Gastrocnemius medialis (tissue), 4 donors: ENCODE results near the gene MYO9B.

Experiments used
- CTCF ChIP-seq, 5 experiments: fragments of 450-650 bp in 3 of 5; fragments of 200-600 bp in 2 of 5; sonication (generic) in 2 of 5; IDR thresholded peaks in 4 of 5; conservative IDR thresholded peaks in 1 of 5; 1 replicate in 4 of 5; 2 replicates in 1 of 5; pipeline ENCODE4 v1.5.1; 2016 to 2019; ENCODE audit warnings: antibody characterized with exemption in 5 of 5, mild to moderate bottlenecking in 3 of 5, moderate library complexity in 3 of 5
- POLR2A ChIP-seq, 2 donors: fragments of 450-650 bp; IDR thresholded peaks; one replicate each; pipeline ENCODE4 v1.6.1; 2017; ENCODE audit warnings: antibody characterized with exemption in 2 of 2, mild to moderate bottlenecking in 2 of 2, moderate library complexity in 2 of 2

- TF ChIP-seq CTCF (IDR thresholded peaks at IDR 0.05 in 4 of 5, conservative IDR thresholded peaks at IDR 0.05 in 1 of 5) (no peak), POLR2A (IDR thresholded peaks at IDR 0.05) (no peak)
These were observed 125.0 kb downstream of the MYO9B start for GRCh38 chr19:17200408-17201079.
